Body of pancreas (tissue), 4 donors: ENCODE results near the gene PERCC1.

Experiments
- POLR2A ChIP-seq, 3 donors: fragments of 450-650 bp; IDR thresholded peaks; one replicate each; pipeline ENCODE4 v1.6.1; 2016; ENCODE audit warnings: antibody characterized with exemption in 3 of 3, mild to moderate bottlenecking in 2 of 3
- TF ChIP-seq, protein P1 (sequence below), 7 experiments: fragments of 450-650 bp in 4 of 7; fragments of 200-600 bp in 3 of 7; sonication (generic) in 3 of 7; IDR thresholded peaks; one replicate each; pipeline ENCODE4 v1.5.1; 2016 to 2019; ENCODE audit warnings: antibody characterized with exemption in 7 of 7

DNA sequence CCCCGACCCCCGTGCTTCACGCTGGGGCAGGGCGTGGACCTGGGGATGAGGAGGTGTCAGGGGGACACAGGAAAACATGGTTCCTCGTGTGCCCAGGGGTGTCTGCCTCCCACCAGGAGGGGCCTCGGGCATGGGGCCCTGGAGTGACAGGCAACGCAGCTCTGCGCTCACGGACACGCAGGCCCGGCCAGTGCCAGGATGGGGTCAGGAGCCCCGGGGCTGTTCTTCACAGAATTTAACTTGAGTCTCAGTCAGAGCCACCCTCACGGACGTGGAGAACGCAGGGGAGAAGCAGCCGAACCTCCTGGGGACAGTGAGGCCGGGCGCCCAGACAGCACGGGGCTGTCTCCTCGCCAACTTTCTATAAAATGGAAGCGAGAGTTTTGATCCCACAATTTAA lies 33.1 kb upstream of the PERCC1 start:
- no peak for TF ChIP-seq POLR2A (IDR thresholded peaks at IDR 0.05)
- TF ChIP-seq, protein P1, sequence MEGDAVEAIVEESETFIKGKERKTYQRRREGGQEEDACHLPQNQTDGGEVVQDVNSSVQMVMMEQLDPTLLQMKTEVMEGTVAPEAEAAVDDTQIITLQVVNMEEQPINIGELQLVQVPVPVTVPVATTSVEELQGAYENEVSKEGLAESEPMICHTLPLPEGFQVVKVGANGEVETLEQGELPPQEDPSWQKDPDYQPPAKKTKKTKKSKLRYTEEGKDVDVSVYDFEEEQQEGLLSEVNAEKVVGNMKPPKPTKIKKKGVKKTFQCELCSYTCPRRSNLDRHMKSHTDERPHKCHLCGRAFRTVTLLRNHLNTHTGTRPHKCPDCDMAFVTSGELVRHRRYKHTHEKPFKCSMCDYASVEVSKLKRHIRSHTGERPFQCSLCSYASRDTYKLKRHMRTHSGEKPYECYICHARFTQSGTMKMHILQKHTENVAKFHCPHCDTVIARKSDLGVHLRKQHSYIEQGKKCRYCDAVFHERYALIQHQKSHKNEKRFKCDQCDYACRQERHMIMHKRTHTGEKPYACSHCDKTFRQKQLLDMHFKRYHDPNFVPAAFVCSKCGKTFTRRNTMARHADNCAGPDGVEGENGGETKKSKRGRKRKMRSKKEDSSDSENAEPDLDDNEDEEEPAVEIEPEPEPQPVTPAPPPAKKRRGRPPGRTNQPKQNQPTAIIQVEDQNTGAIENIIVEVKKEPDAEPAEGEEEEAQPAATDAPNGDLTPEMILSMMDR (IDR thresholded peaks at IDR 0.05): no peak
